ENCODE data around the gene AQP10.
"Not testable (repeated sequence)": the region's sequence is repeated elsewhere in the genome, so short reads cannot be mapped to it uniquely, and the experiment has no call there.

AQP10 gene

DNA sequence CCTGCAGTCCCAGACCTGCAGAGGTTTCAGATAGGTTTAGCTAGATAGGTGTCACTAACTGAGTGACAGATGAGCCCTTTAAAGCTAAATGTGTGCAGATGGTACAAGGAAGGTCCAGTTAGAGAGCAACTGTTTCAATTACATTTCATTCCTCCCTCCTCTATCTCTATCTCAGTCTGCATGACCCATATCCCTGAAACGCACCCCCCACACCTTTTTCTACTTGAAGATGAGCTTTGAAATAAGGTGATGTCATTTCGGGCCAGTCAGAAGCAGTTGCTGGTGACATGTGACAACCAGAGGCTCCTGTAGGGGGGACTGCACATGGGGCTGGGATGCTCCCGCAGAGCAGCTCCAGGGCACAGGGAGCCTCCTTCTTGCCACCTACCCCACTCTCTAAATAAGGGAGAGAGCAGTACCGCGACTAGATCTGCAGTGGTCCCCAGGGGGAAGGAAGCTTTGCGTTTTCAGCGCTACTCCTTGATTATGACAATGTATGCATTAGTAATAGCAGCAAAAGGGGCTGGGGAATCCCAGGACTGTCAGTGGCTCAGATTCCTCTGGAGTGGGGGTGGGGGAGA lies 8.7 kb downstream of the AQP10 start:
- Mint-ChIP-seq H3K9me3 (no peaks in the 10 kb centered on the region), H3K4me1 (peaks cover 69% of the 10 kb centered on the region), H3K4me3 (peak overlapping the region; percentile 75), H3K27ac (peak overlapping the region; percentile 94), H3K36me3 (peaks cover 2% of the 10 kb centered on the region), H3K27me3 (no peaks in the 10 kb centered on the region)

GRCh38 chr1:154330669-154331068 lies 9.8 kb downstream of the AQP10 start:
- Mint-ChIP-seq H3K9me3 (no peaks in the 10 kb centered on the region), H3K36me3 (peaks cover 4% of the 10 kb centered on the region), H3K4me1 (peaks cover 76% of the 10 kb centered on the region), H3K27me3 (no peaks in the 10 kb centered on the region), H3K4me3 (peak overlapping the region; percentile 21), H3K27ac (peak overlapping the region; percentile 33)

DNA sequence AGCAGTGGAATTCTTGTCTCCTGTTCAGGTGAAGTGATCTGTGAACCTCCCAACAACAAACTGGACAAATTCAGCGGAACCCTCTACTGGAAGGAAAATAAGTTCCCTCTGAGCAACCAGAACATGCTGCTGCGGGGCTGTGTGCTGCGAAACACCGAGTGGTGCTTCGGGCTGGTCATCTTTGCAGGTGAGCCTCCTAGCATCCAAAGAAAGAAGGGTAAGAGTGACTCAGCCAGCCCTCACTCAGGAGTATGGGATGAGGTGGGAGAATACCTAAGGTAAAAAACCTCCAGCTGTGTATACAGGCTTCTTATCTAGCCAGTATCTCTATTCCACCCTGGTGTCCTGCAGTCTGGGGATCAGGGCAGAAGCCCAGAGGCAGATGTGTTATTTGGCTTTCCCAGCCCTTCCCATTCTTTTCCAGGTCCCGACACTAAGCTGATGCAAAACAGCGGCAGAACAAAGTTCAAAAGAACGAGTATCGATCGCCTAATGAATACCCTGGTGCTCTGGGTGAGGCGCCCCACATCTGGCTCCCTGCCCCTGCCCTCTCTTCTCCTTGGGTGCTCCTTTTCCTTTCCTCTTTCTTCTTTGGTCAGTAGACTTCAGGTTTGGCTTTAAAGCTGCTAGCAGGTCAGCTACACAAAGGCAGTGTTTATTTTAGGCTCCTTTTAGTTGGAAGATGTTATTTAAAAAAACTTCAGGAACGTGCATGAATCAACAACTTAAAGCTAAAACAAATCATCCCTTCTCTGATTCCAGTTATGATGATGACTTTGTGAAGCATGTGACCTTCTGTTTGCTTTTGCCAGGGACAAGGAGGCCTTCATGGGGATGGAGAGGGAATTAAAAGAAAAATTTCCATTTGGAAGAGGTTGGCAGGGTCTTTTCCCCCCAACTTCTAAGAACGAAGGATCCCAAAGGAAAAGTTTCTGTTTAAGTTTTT lies 13.5 kb downstream of the AQP10 start:
- Mint-ChIP-seq H3K4me1 (peaks cover 75% of the 10 kb centered on the region), H3K27ac (peak overlapping the region; percentile 96), H3K27me3 (no peaks in the 10 kb centered on the region), H3K9me3 (no peaks in the 10 kb centered on the region), H3K4me3 (no peak overlapping the region), H3K36me3 (peaks cover 9% of the 10 kb centered on the region)

- Mint-ChIP-seq H3K4me1 (peaks cover 74% of the 10 kb centered on the region), H3K36me3 (peaks cover 12% of the 10 kb centered on the region), H3K4me3 (peak overlapping the region; percentile 68), H3K27ac (peak overlapping the region; percentile 96), H3K9me3 (no peaks in the 10 kb centered on the region), H3K27me3 (no peaks in the 10 kb centered on the region)
Measured at GRCh38 chr1:154335025-154335714, 14.3 kb downstream of the AQP10 start.

DNA sequence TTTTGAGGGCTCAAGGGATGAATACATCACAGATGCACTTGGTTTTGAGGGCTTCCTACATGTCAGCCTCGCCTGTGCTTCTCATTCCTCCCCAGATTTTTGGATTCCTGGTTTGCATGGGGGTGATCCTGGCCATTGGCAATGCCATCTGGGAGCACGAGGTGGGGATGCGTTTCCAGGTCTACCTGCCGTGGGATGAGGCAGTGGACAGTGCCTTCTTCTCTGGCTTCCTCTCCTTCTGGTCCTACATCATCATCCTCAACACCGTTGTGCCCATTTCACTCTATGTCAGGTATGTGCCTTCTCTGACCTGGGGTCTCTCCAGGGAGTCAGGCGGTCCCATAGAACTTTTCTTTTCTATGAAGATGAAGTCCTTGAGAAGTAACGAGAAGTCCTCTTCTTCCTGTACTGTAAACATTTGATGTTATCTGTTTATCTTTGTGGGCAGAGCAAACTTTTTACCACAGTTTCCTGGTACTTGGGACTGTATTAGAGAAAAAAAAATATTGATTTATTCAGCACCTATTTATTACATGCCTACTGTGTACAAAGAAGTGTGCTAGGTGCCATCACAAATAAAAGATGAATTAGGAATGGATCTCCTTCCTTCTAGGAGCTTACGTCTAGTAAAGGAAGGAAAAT lies 16.5 kb downstream of the AQP10 start:
- peaks cover 20% of the 10 kb centered on the region for H3K36me3 Mint-ChIP-seq

GRCh38 chr1:154338875-154339274 lies 18.0 kb downstream of the AQP10 start:
- peak overlapping the region; percentile 74 for H3K27ac Mint-ChIP-seq
- no peak overlapping the region for H3K4me3 Mint-ChIP-seq
- peaks cover 87% of the 10 kb centered on the region for H3K4me1 Mint-ChIP-seq
- peaks cover 26% of the 10 kb centered on the region for H3K36me3 Mint-ChIP-seq
- no peaks in the 10 kb centered on the region for H3K27me3 Mint-ChIP-seq
- H3K9me3 Mint-ChIP-seq: no peaks in the 10 kb centered on the region

More for the DNA sequence above, 16.5 kb downstream of the AQP10 start:
- H3K9me3 Mint-ChIP-seq: no peaks in the 10 kb centered on the region
- peaks cover 74% of the 10 kb centered on the region for H3K4me1 Mint-ChIP-seq
- no peaks in the 10 kb centered on the region for H3K27me3 Mint-ChIP-seq
- H3K4me3 Mint-ChIP-seq: peak overlapping the region; percentile 54
- H3K27ac Mint-ChIP-seq: peak overlapping the region; percentile 93

GRCh38 chr1:154341366-154341765 lies 20.5 kb downstream of the AQP10 start:
- H3K36me3 Mint-ChIP-seq: peaks cover 34% of the 10 kb centered on the region
- peak overlapping the region; percentile 82 for H3K27ac Mint-ChIP-seq
- H3K9me3 Mint-ChIP-seq, H3K27me3 Mint-ChIP-seq, H3K4me3 Mint-ChIP-seq: not testable (repeated sequence)
- peaks cover 91% of the 10 kb centered on the region for H3K4me1 Mint-ChIP-seq

GRCh38 chr1:154342132-154342531 lies 21.2 kb downstream of the AQP10 start:
- H3K9me3 Mint-ChIP-seq: no peaks in the 10 kb centered on the region
- peaks cover 35% of the 10 kb centered on the region for H3K36me3 Mint-ChIP-seq
- peaks cover 96% of the 10 kb centered on the region for H3K4me1 Mint-ChIP-seq
- H3K4me3 Mint-ChIP-seq: peak overlapping the region; percentile 87
- no peaks in the 10 kb centered on the region for H3K27me3 Mint-ChIP-seq
- peak overlapping the region; percentile 97 for H3K27ac Mint-ChIP-seq

- no peaks in the 10 kb centered on the region for H3K27me3 Mint-ChIP-seq
- H3K9me3 Mint-ChIP-seq: no peaks in the 10 kb centered on the region
- peaks cover 96% of the 10 kb centered on the region for H3K4me1 Mint-ChIP-seq
- H3K4me3 Mint-ChIP-seq: peak overlapping the region; percentile 87
- H3K27ac Mint-ChIP-seq: peak overlapping the region; percentile 97
- H3K36me3 Mint-ChIP-seq: peaks cover 37% of the 10 kb centered on the region
Measured at GRCh38 chr1:154342836-154343472, 22.1 kb downstream of the AQP10 start.

- peak overlapping the region; percentile 88 for H3K27ac Mint-ChIP-seq
- no peaks in the 10 kb centered on the region for H3K27me3 Mint-ChIP-seq
- H3K9me3 Mint-ChIP-seq: no peaks in the 10 kb centered on the region
- H3K4me1 Mint-ChIP-seq: peaks cover 87% of the 10 kb centered on the region
- peaks cover 40% of the 10 kb centered on the region for H3K36me3 Mint-ChIP-seq
- peak overlapping the region; percentile 78 for H3K4me3 Mint-ChIP-seq
Measured at GRCh38 chr1:154344977-154345837, 24.3 kb downstream of the AQP10 start.

- Mint-ChIP-seq H3K27me3 (no peaks in the 10 kb centered on the region), H3K9me3 (no peaks in the 10 kb centered on the region), H3K4me1 (peaks cover 80% of the 10 kb centered on the region), H3K27ac (peak overlapping the region; percentile 88), H3K4me3 (no peak overlapping the region), H3K36me3 (peaks cover 34% of the 10 kb centered on the region)
Measured at GRCh38 chr1:154346276-154346917, 25.5 kb downstream of the AQP10 start.

DNA sequence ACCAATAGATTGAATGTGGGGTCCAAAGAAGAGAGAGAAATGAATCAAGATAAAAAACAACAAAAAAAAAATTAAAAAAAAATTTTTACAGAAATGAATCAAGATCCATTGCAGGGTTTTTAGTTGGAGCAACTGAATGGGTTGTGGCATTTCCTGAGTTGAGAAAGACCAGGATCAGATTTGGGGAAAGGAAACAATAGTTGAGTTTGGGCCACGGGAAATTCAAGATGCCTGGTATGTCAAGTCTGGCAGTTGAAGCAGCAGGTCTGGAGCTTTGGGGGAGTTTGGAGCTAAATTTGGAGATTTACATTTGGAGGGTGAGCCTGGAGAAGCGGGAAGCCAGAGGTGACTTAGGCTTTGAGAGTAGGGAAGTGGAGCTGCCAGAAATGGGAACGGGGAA lies 27.1 kb downstream of the AQP10 start:
- Mint-ChIP-seq H3K4me1 (peaks cover 75% of the 10 kb centered on the region), H3K27ac (peak overlapping the region; percentile 96), H3K4me3 (no peak overlapping the region), H3K9me3 (no peaks in the 10 kb centered on the region), H3K36me3 (peaks cover 30% of the 10 kb centered on the region), H3K27me3 (no peaks in the 10 kb centered on the region)

DNA sequence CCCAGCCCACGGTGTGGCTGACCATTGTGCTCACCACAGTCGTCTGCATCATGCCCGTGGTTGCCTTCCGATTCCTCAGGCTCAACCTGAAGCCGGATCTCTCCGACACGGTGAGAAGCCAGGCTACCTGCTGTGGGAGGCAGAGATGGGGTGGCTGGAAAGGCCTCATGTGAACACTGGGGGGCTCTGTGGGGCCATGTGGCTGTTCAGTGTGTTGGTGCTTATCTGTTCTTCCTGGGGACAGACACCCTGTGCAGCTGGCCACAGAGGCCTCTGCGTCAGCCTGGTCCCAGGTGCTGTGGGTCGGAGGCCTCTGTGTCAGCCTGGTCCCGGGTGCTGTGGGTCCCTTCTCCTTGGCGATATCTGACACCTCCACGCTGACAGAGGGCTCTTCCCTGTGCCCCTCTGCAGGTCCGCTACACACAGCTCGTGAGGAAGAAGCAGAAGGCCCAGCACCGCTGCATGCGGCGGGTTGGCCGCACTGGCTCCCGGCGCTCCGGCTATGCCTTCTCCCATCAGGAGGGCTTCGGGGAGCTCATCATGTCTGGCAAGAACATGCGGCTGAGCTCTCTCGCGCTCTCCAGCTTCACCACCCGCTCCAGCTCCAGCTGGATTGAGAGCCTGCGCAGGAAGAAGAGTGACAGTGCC lies 27.7 kb downstream of the AQP10 start:
- peaks cover 28% of the 10 kb centered on the region for H3K36me3 Mint-ChIP-seq
- H3K27ac Mint-ChIP-seq: peak overlapping the region; percentile 35
- peaks cover 75% of the 10 kb centered on the region for H3K4me1 Mint-ChIP-seq
- no peaks in the 10 kb centered on the region for H3K9me3 Mint-ChIP-seq
- no peak overlapping the region for H3K4me3 Mint-ChIP-seq
- H3K27me3 Mint-ChIP-seq: no peaks in the 10 kb centered on the region
